ENCODE data around the gene ZKSCAN5.

DNA sequence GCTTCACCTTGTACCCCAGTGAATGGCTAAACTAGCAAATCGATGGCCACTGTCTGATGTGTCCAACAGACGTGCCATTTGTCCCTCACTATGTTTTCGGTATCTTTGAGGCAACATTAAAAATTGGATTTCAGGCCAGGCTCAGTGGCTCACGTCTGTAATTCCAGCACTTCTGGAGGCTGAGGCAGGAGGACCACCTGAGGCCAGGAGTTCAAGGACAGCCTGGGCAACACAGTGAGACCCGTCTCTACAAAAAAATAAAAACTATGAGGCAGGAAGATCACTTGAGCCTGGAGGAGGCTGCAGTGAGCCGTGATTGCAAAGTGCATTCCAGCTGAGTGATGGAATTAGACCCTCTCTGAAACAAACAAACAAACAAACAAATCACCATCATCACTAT, 39.5 kb downstream of the ZKSCAN5 start:
- TF ChIP-seq, protein P1, sequence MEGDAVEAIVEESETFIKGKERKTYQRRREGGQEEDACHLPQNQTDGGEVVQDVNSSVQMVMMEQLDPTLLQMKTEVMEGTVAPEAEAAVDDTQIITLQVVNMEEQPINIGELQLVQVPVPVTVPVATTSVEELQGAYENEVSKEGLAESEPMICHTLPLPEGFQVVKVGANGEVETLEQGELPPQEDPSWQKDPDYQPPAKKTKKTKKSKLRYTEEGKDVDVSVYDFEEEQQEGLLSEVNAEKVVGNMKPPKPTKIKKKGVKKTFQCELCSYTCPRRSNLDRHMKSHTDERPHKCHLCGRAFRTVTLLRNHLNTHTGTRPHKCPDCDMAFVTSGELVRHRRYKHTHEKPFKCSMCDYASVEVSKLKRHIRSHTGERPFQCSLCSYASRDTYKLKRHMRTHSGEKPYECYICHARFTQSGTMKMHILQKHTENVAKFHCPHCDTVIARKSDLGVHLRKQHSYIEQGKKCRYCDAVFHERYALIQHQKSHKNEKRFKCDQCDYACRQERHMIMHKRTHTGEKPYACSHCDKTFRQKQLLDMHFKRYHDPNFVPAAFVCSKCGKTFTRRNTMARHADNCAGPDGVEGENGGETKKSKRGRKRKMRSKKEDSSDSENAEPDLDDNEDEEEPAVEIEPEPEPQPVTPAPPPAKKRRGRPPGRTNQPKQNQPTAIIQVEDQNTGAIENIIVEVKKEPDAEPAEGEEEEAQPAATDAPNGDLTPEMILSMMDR (IDR thresholded peaks at IDR 0.05) = no peak
- TF ChIP-seq POLR2AphosphoS5 (IDR thresholded peaks at IDR 0.05) (no peak), POLR2A (IDR thresholded peaks at IDR 0.05) (no peak)
